Sigmoid colon (tissue), 7 donors: ENCODE results near the gene GJB2. TPM values are rescaled to one million over a fixed set of nuclear protein-coding genes. Genes with fewer than 3 reads are reported as not detected.

Experiments used
- DNase-seq: peaks from one replicate; pipeline ENCODE4 v3.0.0-alpha.2; 2019
- H3K27ac ChIP-seq, 4 donors: fragments of 200-600 bp; sonication (generic); one replicate each; pipeline ENCODE4 v1.5.1; 2016 to 2019; ENCODE audit warnings: mild to moderate bottlenecking in 1 of 4
- H3K27me3 ChIP-seq, 3 donors: fragments of 200-600 bp; sonication (generic); one replicate each; pipeline ENCODE4 v1.5.1; 2019; ENCODE audit warnings: mild to moderate bottlenecking in 1 of 3
- H3K36me3 ChIP-seq, 4 donors: fragments of 200-600 bp; sonication (generic); one replicate each; pipeline ENCODE4 v1.5.1; 2016 to 2019
- H3K4me1 ChIP-seq, 4 donors: fragments of 200-600 bp; sonication (generic); one replicate each; pipeline ENCODE4 v1.5.1; 2017 to 2019
- H3K4me3 ChIP-seq, 4 donors: fragments of 200-600 bp; sonication (generic); one replicate each; pipeline ENCODE4 v1.5.1; 2017 to 2019; ENCODE audit warnings: mild to moderate bottlenecking in 2 of 4, moderate library complexity in 1 of 4
- H3K9me3 ChIP-seq, 4 donors: fragments of 200-600 bp in 3 of 4; sonication (generic) in 3 of 4; one replicate each; pipeline versions ENCODE4 v1.5.1 to v1.6.1; 2013 to 2019
- EP300 ChIP-seq, 4 donors: sonication (generic); formaldehyde crosslinking; IDR thresholded peaks; one replicate each; pipeline ENCODE4 v1.6.1; 2017; ENCODE audit warnings: antibody characterized with exemption in 4 of 4
- POLR2A ChIP-seq, 2 donors: fragments of 450-650 bp; IDR thresholded peaks; one replicate each; pipeline ENCODE4 v1.6.1; 2016; ENCODE audit warnings: antibody characterized with exemption in 2 of 2, mild to moderate bottlenecking in 2 of 2, moderate library complexity in 2 of 2
- POLR2AphosphoS5 ChIP-seq, 4 donors: sonication (generic); formaldehyde crosslinking; IDR thresholded peaks; one replicate each; pipeline ENCODE4 v1.6.1; 2017; ENCODE audit warnings: antibody characterized with exemption in 4 of 4
- WGBS, 2 donors: extraction: QIAGEN DNeasy Blood & Tissue Kit; methylation state at CpG; one replicate each; pipeline ENCODE4 v1.1.7; 2013; 5-methylcytosine and 5-hydroxymethylcytosine counted together
- intact Hi-C: fragments of 100-400 bp; cut with DNase I; formaldehyde crosslinking; loops from one replicate; pipeline ENCODE4 v1.15.1; 2023
- polyA plus RNA-seq, 3 donors: library from polyadenylated mRNA; stranded (reverse); fragments of 200-250 nt; gene quantifications; one replicate each; pipeline ENCODE4 v1.2.3, GENCODE V29; 2013
- total RNA-seq, 4 donors: library from RNA; depleted of rRNA; stranded (reverse); fragments of >200 nt; gene quantifications; one replicate each; pipeline ENCODE4 v1.1.0, GENCODE V29; 2016
- TF ChIP-seq, protein P1 (sequence below), 4 experiments: fragments of 450-650 bp in 3 of 4; fragments of 200-600 bp in 1 of 4; IDR thresholded peaks; one replicate each; pipeline ENCODE4 v1.5.1; 2016 to 2019; ENCODE audit warnings: antibody characterized with exemption in 4 of 4, mild to moderate bottlenecking in 3 of 4, moderate library complexity in 2 of 4
- donor health status: healthy with polysubstance abuse.
- donor health status: Bipolar disorder and iron deficiency.
- donor health status: healthy.

The GJB2 gene
- total and polyA plus RNA-seq, 7 donors, result 0.49 to 25.9 (median 7.3) TPM; not detected in 3

DNA sequence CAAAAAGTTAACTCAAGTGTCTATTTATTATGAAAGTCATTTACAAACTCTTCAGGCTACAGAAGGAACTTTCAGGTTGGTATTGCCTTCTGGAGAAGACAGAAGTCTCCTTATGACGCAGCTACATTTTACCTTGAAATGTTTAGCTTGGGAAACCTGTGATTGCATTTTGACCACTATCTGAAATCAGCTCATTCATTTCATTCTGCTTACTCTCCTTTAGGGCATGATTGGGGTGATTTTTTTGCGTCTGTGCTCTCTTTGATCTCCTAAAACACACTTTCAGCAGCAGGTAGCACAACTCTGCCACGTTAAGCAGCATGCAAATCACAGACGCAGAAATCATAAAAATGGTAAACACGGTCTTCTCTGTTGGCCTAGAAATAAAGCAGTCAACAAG is 29.8 kb upstream of the GJB2 start:
- TF ChIP-seq POLR2A (IDR thresholded peaks at IDR 0.05), result no peak
- TF ChIP-seq POLR2AphosphoS5 (IDR thresholded peaks at IDR 0.05), result no peak
- TF ChIP-seq EP300 (IDR thresholded peaks at IDR 0.05), result no peak
- TF ChIP-seq, protein P1, sequence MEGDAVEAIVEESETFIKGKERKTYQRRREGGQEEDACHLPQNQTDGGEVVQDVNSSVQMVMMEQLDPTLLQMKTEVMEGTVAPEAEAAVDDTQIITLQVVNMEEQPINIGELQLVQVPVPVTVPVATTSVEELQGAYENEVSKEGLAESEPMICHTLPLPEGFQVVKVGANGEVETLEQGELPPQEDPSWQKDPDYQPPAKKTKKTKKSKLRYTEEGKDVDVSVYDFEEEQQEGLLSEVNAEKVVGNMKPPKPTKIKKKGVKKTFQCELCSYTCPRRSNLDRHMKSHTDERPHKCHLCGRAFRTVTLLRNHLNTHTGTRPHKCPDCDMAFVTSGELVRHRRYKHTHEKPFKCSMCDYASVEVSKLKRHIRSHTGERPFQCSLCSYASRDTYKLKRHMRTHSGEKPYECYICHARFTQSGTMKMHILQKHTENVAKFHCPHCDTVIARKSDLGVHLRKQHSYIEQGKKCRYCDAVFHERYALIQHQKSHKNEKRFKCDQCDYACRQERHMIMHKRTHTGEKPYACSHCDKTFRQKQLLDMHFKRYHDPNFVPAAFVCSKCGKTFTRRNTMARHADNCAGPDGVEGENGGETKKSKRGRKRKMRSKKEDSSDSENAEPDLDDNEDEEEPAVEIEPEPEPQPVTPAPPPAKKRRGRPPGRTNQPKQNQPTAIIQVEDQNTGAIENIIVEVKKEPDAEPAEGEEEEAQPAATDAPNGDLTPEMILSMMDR (IDR thresholded peaks at IDR 0.05), result no peak
- intact Hi-C loops, result no loop called here
- Histone ChIP-seq H3K36me3 (no peaks in the 10 kb centered on the region), H3K9me3 (no peaks in the 10 kb centered on the region), H3K27ac (no peak overlapping the region), H3K4me3 (no peak overlapping the region), H3K27me3 (peaks cover 0 to 24% (median 0%) of the 10 kb centered on the region in 3 donors), H3K4me1 (no peaks in the 10 kb centered on the region)
- 48 to 74% methylated on average over 5 of the region's 5 CpGs for WGBS, 2 donors
- DNase-seq, result no peak

DNA sequence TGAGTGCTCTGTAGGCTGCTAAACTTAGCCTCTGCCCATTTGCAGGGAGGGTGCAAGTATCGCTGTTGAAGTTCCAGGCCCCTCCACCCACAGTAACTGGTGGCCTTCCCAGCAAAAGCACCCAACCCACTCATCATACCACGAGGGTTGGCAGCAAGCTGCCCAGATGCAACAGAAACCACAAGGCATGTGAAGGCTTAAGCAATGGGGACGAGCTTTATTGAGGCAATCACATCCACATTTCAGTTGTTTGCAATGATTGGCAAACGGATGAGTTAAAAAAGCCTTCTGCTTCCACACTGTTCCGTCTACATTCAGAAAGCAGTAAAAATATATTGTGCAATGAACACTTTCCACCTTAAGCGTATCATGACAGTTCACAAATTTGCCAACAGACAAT is 29.0 kb upstream of the GJB2 start:
- no peak for DNase-seq
- H3K4me1 ChIP-seq, result no peaks in the 10 kb centered on the region
- H3K27me3 ChIP-seq, result peaks cover 0 to 24% (median 0%) of the 10 kb centered on the region in 3 donors
- H3K36me3 ChIP-seq, result no peaks in the 10 kb centered on the region
- no peak for TF ChIP-seq POLR2AphosphoS5 (IDR thresholded peaks at IDR 0.05)
- TF ChIP-seq POLR2A (IDR thresholded peaks at IDR 0.05), result no peak
- no peak for TF ChIP-seq EP300 (IDR thresholded peaks at IDR 0.05)
- TF ChIP-seq, protein P1 (IDR thresholded peaks at IDR 0.05), result no peak
- H3K4me3 ChIP-seq, result no peak overlapping the region
- 52 to 66% methylated on average over 6 of the region's 6 CpGs for WGBS, 2 donors
- intact Hi-C loops, result no loop called here
- no peak overlapping the region for H3K27ac ChIP-seq
- H3K9me3 ChIP-seq, result no peaks in the 10 kb centered on the region

DNA sequence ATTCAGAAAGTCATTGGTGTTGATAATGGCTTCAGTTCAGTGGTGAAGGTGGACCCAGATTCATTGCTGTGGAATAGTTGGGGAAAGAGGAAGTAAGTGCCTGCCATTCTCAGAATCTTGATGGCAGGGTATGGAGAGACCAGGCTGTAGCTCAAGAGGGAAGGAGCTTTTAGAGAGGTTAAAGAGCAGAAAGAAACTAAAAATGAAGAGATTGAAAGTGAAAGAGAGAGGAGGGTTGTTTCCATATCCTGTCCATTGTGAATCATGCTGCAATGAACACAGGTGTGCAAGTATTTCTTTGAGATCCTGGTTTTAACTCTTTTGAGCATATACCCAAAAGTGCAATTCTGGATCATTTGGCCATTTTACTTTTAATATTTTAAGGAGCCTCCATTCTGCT is 26.8 kb upstream of the GJB2 start:
- Histone ChIP-seq H3K4me3 (no peak overlapping the region), H3K27ac (no peak overlapping the region), H3K9me3 (no peaks in the 10 kb centered on the region), H3K36me3 (no peaks in the 10 kb centered on the region), H3K4me1 (no peaks in the 10 kb centered on the region), H3K27me3 (peaks cover 0 to 9% (median 0%) of the 10 kb centered on the region in 3 donors)
- intact Hi-C loops, result no loop called here
- DNase-seq, result no peak
- TF ChIP-seq, protein P1 (IDR thresholded peaks at IDR 0.05), result no peak
- TF ChIP-seq EP300 (IDR thresholded peaks at IDR 0.05), result no peak
- no peak for TF ChIP-seq POLR2A (IDR thresholded peaks at IDR 0.05)
- TF ChIP-seq POLR2AphosphoS5 (IDR thresholded peaks at IDR 0.05), result no peak

DNA sequence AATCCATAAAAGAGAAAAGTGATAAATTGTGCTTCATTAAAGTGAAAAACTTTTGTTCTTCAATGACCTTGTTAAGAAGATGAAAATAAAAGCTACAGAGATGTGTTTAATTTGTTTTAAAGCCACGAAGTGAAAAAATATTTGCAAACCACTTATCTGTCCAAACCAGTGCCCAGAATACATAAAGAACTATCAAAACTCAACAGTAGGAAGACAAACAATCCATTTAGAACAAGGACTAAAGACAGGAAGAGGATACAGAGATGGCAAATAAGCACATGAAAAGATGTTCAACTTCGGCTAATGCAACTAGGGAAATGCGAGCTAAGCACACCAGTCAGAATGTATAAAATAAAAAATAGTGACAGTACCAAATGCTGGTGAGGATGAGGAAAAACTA is 24.4 kb upstream of the GJB2 start:
- Histone ChIP-seq H3K36me3 (no peaks in the 10 kb centered on the region), H3K27ac (no peak overlapping the region), H3K4me1 (no peaks in the 10 kb centered on the region), H3K27me3 (no peaks in the 10 kb centered on the region), H3K9me3 (no peaks in the 10 kb centered on the region), H3K4me3 (no peak overlapping the region)
- intact Hi-C loops, result no loop called here
- WGBS, 2 donors, result 61 to 69% methylated on average over 3 of the region's 3 CpGs
- DNase-seq, result no peak
- no peak for TF ChIP-seq EP300 (IDR thresholded peaks at IDR 0.05)
- TF ChIP-seq, protein P1 (IDR thresholded peaks at IDR 0.05), result no peak
- TF ChIP-seq POLR2AphosphoS5 (IDR thresholded peaks at IDR 0.05), result no peak
- no peak for TF ChIP-seq POLR2A (IDR thresholded peaks at IDR 0.05)

DNA sequence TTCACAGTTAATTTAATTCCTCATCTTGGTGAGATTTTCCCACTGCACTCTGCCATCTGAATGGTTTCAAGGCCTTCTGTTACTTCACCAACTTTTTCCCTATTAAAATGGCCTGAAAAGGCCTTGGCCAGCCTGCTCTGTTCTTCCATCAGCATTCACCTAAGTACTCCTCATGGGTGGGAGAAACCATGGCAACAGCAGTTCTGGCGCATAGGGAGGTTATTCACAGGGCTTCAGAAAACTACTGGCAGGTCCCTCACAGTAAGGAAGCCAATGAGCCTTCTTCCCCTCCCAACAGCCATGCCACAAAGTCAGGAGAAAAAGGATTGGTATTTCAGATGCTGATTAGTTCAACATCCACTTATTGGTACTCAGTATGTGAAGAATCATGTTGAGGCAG is 17.2 kb upstream of the GJB2 start:
- DNase-seq, result no peak
- H3K9me3 ChIP-seq, result no peaks in the 10 kb centered on the region
- 89 to 91% methylated on average over 1 of the region's 1 CpG for WGBS, 2 donors
- no peak overlapping the region for H3K27ac ChIP-seq
- intact Hi-C loops, result no loop called here
- no peaks in the 10 kb centered on the region for H3K36me3 ChIP-seq
- H3K4me3 ChIP-seq, result no peak overlapping the region
- TF ChIP-seq, protein P1 (IDR thresholded peaks at IDR 0.05), result no peak
- TF ChIP-seq POLR2A (IDR thresholded peaks at IDR 0.05), result no peak
- no peak for TF ChIP-seq POLR2AphosphoS5 (IDR thresholded peaks at IDR 0.05)
- no peak for TF ChIP-seq EP300 (IDR thresholded peaks at IDR 0.05)
- peaks cover 0 to 11% (median 0%) of the 10 kb centered on the region in 3 donors for H3K27me3 ChIP-seq
- H3K4me1 ChIP-seq, result no peaks in the 10 kb centered on the region
